Upper lobe of left lung (tissue), 6 donors: Measurements from ENCODE around the gene WDTC1. TPM values are rescaled to one million over a fixed set of nuclear protein-coding genes. Genes with fewer than 3 reads are reported as not detected.
A peak's percentile ranks its signal among the peaks of the same experiment; 100 is the strongest.
"Not testable (repeated sequence)": the region's sequence is repeated elsewhere in the genome, so short reads cannot be mapped to it uniquely, and the experiment has no call there.

Experiments
- ATAC-seq, 2 donors: fragments of 200-7000 bp; cut with Tn5 transposase; one replicate each; pipeline ENCODE4 v1.9.1; 2022; ENCODE audit warnings: mild to moderate bottlenecking in 2 of 2, moderate library complexity in 2 of 2; ENCODE audit not compliant: low FRiP score in 2 of 2
- DNase-seq, 2 donors: peaks; one replicate each; pipeline ENCODE4 v3.0.0-alpha.2; 2019 to 2020
- H3K27ac ChIP-seq, 4 donors: fragments of 200-600 bp; sonication (generic); one replicate each; pipeline ENCODE4 v1.5.1; 2016 to 2019
- H3K27me3 ChIP-seq, 4 donors: fragments of 200-600 bp; sonication (generic); one replicate each; pipeline ENCODE4 v1.5.1; 2017 to 2019
- H3K36me3 ChIP-seq, 4 donors: fragments of 200-600 bp; sonication (generic); one replicate each; pipeline ENCODE4 v1.5.1; 2016 to 2019
- H3K4me1 ChIP-seq, 4 donors: fragments of 200-600 bp; sonication (generic); one replicate each; pipeline ENCODE4 v1.5.1; 2018 to 2019
- H3K4me3 ChIP-seq, 4 donors: fragments of 200-600 bp; sonication (generic); one replicate each; pipeline ENCODE4 v1.5.1; 2017 to 2019; ENCODE audit warnings: mild to moderate bottlenecking in 2 of 4, moderate library complexity in 1 of 4
- H3K9me3 ChIP-seq, 4 donors: fragments of 200-600 bp; sonication (generic); one replicate each; pipeline ENCODE4 v1.5.1; 2018 to 2019
- CTCF ChIP-seq, 6 experiments: fragments of 450-650 bp in 4 of 6; fragments of 200-600 bp in 2 of 6; sonication (generic) in 2 of 6; IDR thresholded peaks; one replicate each; pipeline ENCODE4 v1.5.1; 2016 to 2019; ENCODE audit warnings: antibody characterized with exemption in 6 of 6
- EP300 ChIP-seq, 4 donors: sonication (generic); formaldehyde crosslinking; IDR thresholded peaks; one replicate each; pipeline ENCODE4 v1.5.1; 2017; ENCODE audit warnings: antibody characterized with exemption in 4 of 4, control low read depth in 2 of 4
- POLR2A ChIP-seq, 4 donors: fragments of 450-650 bp; IDR thresholded peaks; one replicate each; pipeline ENCODE4 v1.5.1; 2016 to 2017; ENCODE audit warnings: antibody characterized with exemption in 4 of 4, mild to moderate bottlenecking in 2 of 4
- POLR2AphosphoS5 ChIP-seq, 2 donors: sonication (generic); formaldehyde crosslinking; IDR thresholded peaks; one replicate each; pipeline ENCODE4 v1.5.1; 2017; ENCODE audit warnings: antibody characterized with exemption in 2 of 2
- WGBS, 2 donors: methylation state at CpG; one replicate each; pipeline ENCODE4 v1.1.5; 2017 to 2018; 5-methylcytosine and 5-hydroxymethylcytosine counted together
- total RNA-seq, 6 donors: library from RNA; depleted of rRNA in 4 of 6; stranded (reverse); fragments of >200 nt in 4 of 6; gene quantifications; one replicate each; pipeline versions ENCODE4 v1.1.0 to v1.2.1, GENCODE V29; 2016 to 2021
- donor health status: DM: no; HTN: no; CAD: no; lungs with moderate emphysema.
- donor health status: DM: no; HTN: yes; CAD: no; lungs with severe emphysema.

WDTC1 gene
- total RNA-seq, 6 donors from 2014 or later = 43.5 to 75.0 (median 51.8) TPM

GRCh38 chr1:27201295-27201694, 33.1 kb upstream of the WDTC1 start:
- DNase-seq (peak in 1 of 2 donors; percentile 75), ATAC-seq (no peak)
- Histone ChIP-seq H3K9me3 (no peaks in the 10 kb centered on the region), H3K36me3 (no peaks in the 10 kb centered on the region), H3K27me3 (no peaks in the 10 kb centered on the region), H3K4me1 (peaks cover 0 to 4% (median 0%) of the 10 kb centered on the region in 4 donors), H3K4me3 (no peak overlapping the region), H3K27ac (no peak overlapping the region)
- no peak for TF ChIP-seq EP300 (IDR thresholded peaks at IDR 0.05)
- no peak for TF ChIP-seq POLR2AphosphoS5 (IDR thresholded peaks at IDR 0.05)
- no peak for TF ChIP-seq POLR2A (IDR thresholded peaks at IDR 0.05)
- TF ChIP-seq CTCF (IDR thresholded peaks at IDR 0.05) = no peak
- WGBS, 2 donors = 94 to 95% methylated on average over 19 to 24 of the region's 24 CpGs

- WGBS, 2 donors = 78 to 100% methylated on average over 1 of the region's 1 CpG
- TF ChIP-seq POLR2AphosphoS5 (IDR thresholded peaks at IDR 0.05) (no peak), POLR2A (IDR thresholded peaks at IDR 0.05) (no peak), CTCF (IDR thresholded peaks at IDR 0.05) (no peak), EP300 (IDR thresholded peaks at IDR 0.05) (no peak)
- Histone ChIP-seq H3K9me3 (no peaks in the 10 kb centered on the region), H3K27me3 (no peaks in the 10 kb centered on the region), H3K4me1 (no peaks in the 10 kb centered on the region), H3K27ac (no peak overlapping the region), H3K36me3 (no peaks in the 10 kb centered on the region), H3K4me3 (no peak overlapping the region)
- peak in 1 of 2 donors; percentile 26 for ATAC-seq
- DNase-seq = no peak
These were observed 30.5 kb upstream of the WDTC1 start for GRCh38 chr1:27203946-27204345.

GRCh38 chr1:27207238-27207637, 27.2 kb upstream of the WDTC1 start:
- ATAC-seq, H3K9me3 ChIP-seq, H3K27ac ChIP-seq, H3K4me1 ChIP-seq, H3K4me3 ChIP-seq, H3K36me3 ChIP-seq, H3K27me3 ChIP-seq, DNase-seq: not testable (repeated sequence)
- 67 to 93% methylated on average over 1 of the region's 1 CpG for WGBS, 2 donors

GRCh38 chr1:27208143-27208850, 26.1 kb upstream of the WDTC1 start:
- not testable (repeated sequence) for H3K9me3 ChIP-seq, ATAC-seq, H3K36me3 ChIP-seq, H3K27me3 ChIP-seq, H3K4me3 ChIP-seq, DNase-seq, H3K4me1 ChIP-seq, H3K27ac ChIP-seq
- WGBS, 2 donors = 87 to 88% methylated on average over 11 of the region's 11 CpGs

- ATAC-seq = no peak
These were observed 18.0 kb upstream of the WDTC1 start for GRCh38 chr1:27216466-27216865.

More at GRCh38 chr1:27216466-27216865, 18.0 kb upstream of the WDTC1 start:
- no peak overlapping the region for H3K27ac ChIP-seq
- no peaks in the 10 kb centered on the region for H3K36me3 ChIP-seq
- no peaks in the 10 kb centered on the region for H3K9me3 ChIP-seq
- H3K4me1 ChIP-seq = peaks cover 0 to 2% (median 0%) of the 10 kb centered on the region in 4 donors
- H3K27me3 ChIP-seq = no peaks in the 10 kb centered on the region
- H3K4me3 ChIP-seq = no peak overlapping the region
- TF ChIP-seq POLR2A (IDR thresholded peaks at IDR 0.05) (no peak), CTCF (IDR thresholded peaks at IDR 0.05) (no peak), EP300 (IDR thresholded peaks at IDR 0.05) (no peak), POLR2AphosphoS5 (IDR thresholded peaks at IDR 0.05) (no peak)
- 90 to 95% methylated on average over 7 of the region's 7 CpGs for WGBS, 2 donors
- DNase-seq = no peak
